T-cell (primary cell): Measurements from ENCODE around the gene SPATC1L. TPM values are rescaled to one million over a fixed set of nuclear protein-coding genes. Genes with fewer than 3 reads are reported as not detected.

ENCODE experiments used
- ATAC-seq, 4 experiments: fragments of 200-7000 bp in 3 of 4; fragments of 150-1000 bp in 1 of 4; cut with Tn5 transposase; replicated peaks in 1 of 4; 1 replicate in 3 of 4; 2 replicates in 1 of 4; pipeline ENCODE4 v1.10.0; 2021; ENCODE audit warnings: moderate library complexity in 3 of 4, mild to moderate bottlenecking in 2 of 4, moderate number of reproducible peaks in 1 of 4
- CTCF ChIA-PET, 2 donors: fragments of 300-600 bp; sonication (Branson Sonifier 250); formaldehyde crosslinking; loops; one replicate each; lab custom pipeline; 2022; ENCODE audit warnings: antibody characterized with exemption in 2 of 2; lab: Charles Lee
- POLR2A ChIA-PET, 2 donors: fragments of 300-600 bp; sonication (Branson Sonifier 250); formaldehyde crosslinking; loops; one replicate each; lab custom pipeline; 2022; ENCODE audit warnings: antibody characterized with exemption in 2 of 2; lab: Charles Lee
- DNase-seq, 35 experiments: peaks; one replicate each; pipeline versions ENCODE4 v3.0.0 to v3.0.0-alpha.2; 2013 to 2023
- H3K27ac ChIP-seq: one replicate; pipeline ENCODE4 v1.5.1; 2013; ENCODE audit warnings: low read length
- H3K27me3 ChIP-seq, 2 experiments: replicated peaks in 1 of 2; 1 replicate in 1 of 2; 2 replicates in 1 of 2; pipeline versions ENCODE4 v1.6.1 to v1.7.0; 2013; ENCODE audit warnings: low read length in 1 of 2, mixed read lengths in 1 of 2; ENCODE audit not compliant: control insufficient read depth in 2 of 2, insufficient read depth in 2 of 2; ENCODE audit errors: extremely low read depth in 1 of 2
- H3K36me3 ChIP-seq, 2 donors: 1 replicate in 1 of 2; 2 replicates in 1 of 2; pipeline versions ENCODE4 v1.6.1 to v1.7.0; 2013; ENCODE audit warnings: low read length in 1 of 2; ENCODE audit not compliant: control insufficient read depth in 2 of 2, insufficient read depth in 1 of 2; ENCODE audit errors: extremely low read depth in 1 of 2
- H3K4me1 ChIP-seq, 2 experiments: 1 replicate in 1 of 2; 2 replicates in 1 of 2; pipeline versions ENCODE4 v1.6.1 to v1.7.0; 2013; ENCODE audit warnings: low read length in 2 of 2, mixed read lengths in 1 of 2; ENCODE audit not compliant: insufficient read depth in 2 of 2, control insufficient read depth in 1 of 2; ENCODE audit errors: extremely low read depth in 1 of 2
- H3K4me3 ChIP-seq, 2 donors: 1 replicate in 1 of 2; 2 replicates in 1 of 2; pipeline versions ENCODE4 v1.5.1 to v1.7.0; 2013; ENCODE audit warnings: mild to moderate bottlenecking in 2 of 2, low read length in 1 of 2, moderate library complexity in 1 of 2; ENCODE audit not compliant: control insufficient read depth in 1 of 2; ENCODE audit errors: extremely low read depth in 1 of 2
- H3K9me3 ChIP-seq: 2 replicates; pipeline ENCODE4 v1.7.0; 2013
- H3K27ac Mint-ChIP-seq, 2 donors: one replicate each; pipeline ENCODE4 v1.8.0; 2020 to 2021; ENCODE audit warnings: mild to moderate bottlenecking in 2 of 2, mixed read lengths in 2 of 2
- H3K27me3 Mint-ChIP-seq, 2 donors: one replicate each; pipeline ENCODE4 v1.8.0; 2021 to 2022; ENCODE audit warnings: mixed read lengths in 2 of 2
- H3K36me3 Mint-ChIP-seq: one replicate; pipeline ENCODE4 v1.8.0; 2021; ENCODE audit warnings: mixed read lengths
- H3K4me1 Mint-ChIP-seq, 3 donors: one replicate each; pipeline ENCODE4 v1.8.0; 2020 to 2022; ENCODE audit warnings: mixed read lengths in 3 of 3, mild to moderate bottlenecking in 1 of 3
- H3K4me3 Mint-ChIP-seq, 3 donors: one replicate each; pipeline ENCODE4 v1.8.0; 2020 to 2022; ENCODE audit warnings: mild to moderate bottlenecking in 3 of 3, mixed read lengths in 3 of 3, moderate library complexity in 3 of 3
- H3K9me3 Mint-ChIP-seq, 3 donors: one replicate each; pipeline ENCODE4 v1.8.0; 2020 to 2022; ENCODE audit warnings: mixed read lengths in 3 of 3
- WGBS: methylation state at CpG from one replicate; pipeline ENCODE4 v1.1.5; 2013; ENCODE audit warnings: missing lambda C conversion rate; ENCODE audit not compliant: insufficient coverage; 5-methylcytosine and 5-hydroxymethylcytosine counted together
- total RNA-seq, 35 experiments: library from RNA in 6 of 35; stranded (reverse) in 6 of 35; fragments of 120-200 nt in 1 of 35; gene quantifications; one replicate each; pipeline versions ENCODE4 v1.2.1 to v1.2.4 and lab custom pipeline; 2013 to 2026

The SPATC1L gene
- total RNA-seq, 5 donors from 2014 or later (not counting 1 experiment from before 2014, with no cell fraction given), result 1.4 to 22.8 (median 12.5) TPM

- no peaks in the 10 kb centered on the region for H3K27me3 ChIP-seq
- no peaks in the 10 kb centered on the region for H3K27me3 Mint-ChIP-seq
- no peak overlapping the region for H3K4me3 Mint-ChIP-seq
- CTCF ChIA-PET, result no interaction called here
- H3K9me3 Mint-ChIP-seq, result no peaks in the 10 kb centered on the region
- H3K27ac ChIP-seq, result no peak overlapping the region
- POLR2A ChIA-PET, result no interaction called here
- 87% methylated on average over 36 of the region's 47 CpGs for WGBS
- no peaks in the 10 kb centered on the region for H3K4me1 ChIP-seq
- DNase-seq, result peak in 2 of 35 experiments; percentile 1 to 2
- no peak for ATAC-seq
- H3K9me3 ChIP-seq, result no peaks in the 10 kb centered on the region
- no peak overlapping the region for H3K4me3 ChIP-seq
- H3K27ac Mint-ChIP-seq, result no peak overlapping the region
- H3K4me1 Mint-ChIP-seq, result no peaks in the 10 kb centered on the region
- H3K36me3 ChIP-seq, result peaks cover 0 to 5% of the 10 kb centered on the region in 2 donors
- H3K36me3 Mint-ChIP-seq, result no peaks in the 10 kb centered on the region
These were observed 58.4 kb downstream of the SPATC1L start for GRCh38 chr21:46125846-46126301.

- Mint-ChIP-seq H3K27ac (no peak overlapping the region), H3K36me3 (no peaks in the 10 kb centered on the region), H3K9me3 (no peaks in the 10 kb centered on the region), H3K27me3 (no peaks in the 10 kb centered on the region), H3K4me1 (no peaks in the 10 kb centered on the region), H3K4me3 (no peak overlapping the region)
- Histone ChIP-seq H3K36me3 (peaks cover 0 to 5% of the 10 kb centered on the region in 2 donors), H3K27ac (no peak overlapping the region), H3K4me1 (no peaks in the 10 kb centered on the region), H3K27me3 (no peaks in the 10 kb centered on the region), H3K4me3 (no peak overlapping the region), H3K9me3 (no peaks in the 10 kb centered on the region)
- DNase-seq (peak in 2 of 35 experiments; percentile 1 to 2), ATAC-seq (no peak)
- POLR2A ChIA-PET, result no interaction called here
- CTCF ChIA-PET, result no interaction called here
- 92% methylated on average over 48 of the region's 49 CpGs for WGBS
These were observed 59.1 kb downstream of the SPATC1L start for GRCh38 chr21:46124926-46125845.

GRCh38 chr21:46124083-46124925 is 60.0 kb downstream of the SPATC1L start:
- 78% methylated on average over 8 of the region's 16 CpGs for WGBS
- ATAC-seq (no peak), DNase-seq (peak in 2 of 35 experiments; percentile 0 to 2)
- CTCF ChIA-PET, result no interaction called here
- Histone ChIP-seq H3K9me3 (no peaks in the 10 kb centered on the region), H3K4me1 (no peaks in the 10 kb centered on the region), H3K27me3 (peaks cover 0 to 3% of the 10 kb centered on the region in 2 experiments), H3K36me3 (peaks cover 2 to 5% of the 10 kb centered on the region in 2 donors), H3K27ac (no peak overlapping the region), H3K4me3 (no peak overlapping the region)
- Mint-ChIP-seq H3K9me3 (no peaks in the 10 kb centered on the region), H3K27me3 (no peaks in the 10 kb centered on the region), H3K4me3 (no peak overlapping the region), H3K36me3 (no peaks in the 10 kb centered on the region), H3K27ac (no peak overlapping the region), H3K4me1 (no peaks in the 10 kb centered on the region)
- POLR2A ChIA-PET, result no interaction called here

- ChIA-PET POLR2A (no interaction called here), CTCF (no interaction called here)
- H3K9me3 ChIP-seq, result no peaks in the 10 kb centered on the region
- peaks cover 0 to 3% of the 10 kb centered on the region in 2 experiments for H3K27me3 ChIP-seq
- H3K27ac Mint-ChIP-seq, result no peak overlapping the region
- no peaks in the 10 kb centered on the region for H3K36me3 Mint-ChIP-seq
- H3K27ac ChIP-seq, result no peak overlapping the region
- no peaks in the 10 kb centered on the region for H3K27me3 Mint-ChIP-seq
- no peaks in the 10 kb centered on the region for H3K9me3 Mint-ChIP-seq
- H3K4me3 Mint-ChIP-seq, result no peak overlapping the region
- H3K4me1 ChIP-seq, result no peaks in the 10 kb centered on the region
- no peak for ATAC-seq
- H3K4me3 ChIP-seq, result no peak overlapping the region
- H3K36me3 ChIP-seq, result peaks cover 2 to 5% of the 10 kb centered on the region in 2 donors
- 86% methylated on average over 6 of the region's 12 CpGs for WGBS
- no peaks in the 10 kb centered on the region for H3K4me1 Mint-ChIP-seq
- DNase-seq, result peak in 1 of 35 experiments; percentile 1
These were observed 61.2 kb downstream of the SPATC1L start for GRCh38 chr21:46122758-46123683.

GRCh38 chr21:46122237-46122671 is 62.0 kb downstream of the SPATC1L start:
- ChIA-PET POLR2A (no interaction called here), CTCF (no interaction called here)
- Histone ChIP-seq H3K9me3 (no peaks in the 10 kb centered on the region), H3K27me3 (peaks cover 0 to 3% of the 10 kb centered on the region in 2 experiments), H3K4me1 (no peaks in the 10 kb centered on the region), H3K27ac (no peak overlapping the region), H3K4me3 (no peak overlapping the region), H3K36me3 (peaks cover 2 to 5% of the 10 kb centered on the region in 2 donors)
- DNase-seq (peak in 1 of 35 experiments; percentile 0), ATAC-seq (no peak)
- Mint-ChIP-seq H3K27ac (no peak overlapping the region), H3K4me1 (no peaks in the 10 kb centered on the region), H3K4me3 (no peak overlapping the region), H3K9me3 (no peaks in the 10 kb centered on the region), H3K27me3 (no peaks in the 10 kb centered on the region), H3K36me3 (no peaks in the 10 kb centered on the region)
- 72% methylated on average over 8 of the region's 12 CpGs for WGBS
